Chondrocyte (in vitro differentiated cells): ENCODE measurements around the gene EPAS1. TPM values are rescaled to one million over a fixed set of nuclear protein-coding genes. Genes with fewer than 3 reads are reported as not detected.

Source experiments
- DNase-seq: peaks from one replicate; pipeline ENCODE4 v3.0.0; 2021; ENCODE audit warnings: mixed read lengths, low spot score
- H3K27ac Mint-ChIP-seq: one replicate; pipeline ENCODE4 v1.8.0; 2021; ENCODE audit warnings: mild to moderate bottlenecking, moderate library complexity, mixed read lengths; ENCODE audit not compliant: unreplicated experiment
- H3K27me3 Mint-ChIP-seq: 2 replicates; pipeline ENCODE4 v1.8.0; 2021; ENCODE audit warnings: low read depth, mixed read lengths
- H3K36me3 Mint-ChIP-seq: 2 replicates; pipeline ENCODE4 v1.8.0; 2021; ENCODE audit warnings: low read depth, mixed read lengths
- H3K4me1 Mint-ChIP-seq: 2 replicates; pipeline ENCODE4 v1.8.0; 2021; ENCODE audit warnings: low read depth, mild to moderate bottlenecking, mixed read lengths
- H3K4me3 Mint-ChIP-seq: one replicate; pipeline ENCODE4 v1.8.0; 2021; ENCODE audit warnings: mild to moderate bottlenecking, moderate library complexity, mixed read lengths; ENCODE audit not compliant: unreplicated experiment
- H3K9me3 Mint-ChIP-seq: 2 replicates; pipeline ENCODE4 v1.8.0; 2021; ENCODE audit warnings: low read depth, mixed read lengths
- CTCF ChIP-seq: fragments of 200-600 bp; sonication (generic); IDR thresholded peaks from 2 replicates; pipeline ENCODE4 v1.5.0; 2021; ENCODE audit warnings: antibody characterized with exemption, mild to moderate bottlenecking, moderate library complexity
- total RNA-seq: library from RNA; stranded (reverse); gene quantifications from 3 replicates; pipeline ENCODE4 v1.2.1, GENCODE V29; 2021

The EPAS1 gene
- total RNA-seq, 1 donor from 2014 or later: 122 TPM

- peaks cover 57% of the 10 kb centered on the region for H3K4me1 Mint-ChIP-seq
- DNase-seq: no peak
- TF ChIP-seq CTCF: no peak
- no peaks in the 10 kb centered on the region for H3K9me3 Mint-ChIP-seq
- no peak overlapping the region for H3K27ac Mint-ChIP-seq
- no peaks in the 10 kb centered on the region for H3K27me3 Mint-ChIP-seq
- peaks cover 2% of the 10 kb centered on the region for H3K36me3 Mint-ChIP-seq
- no peak overlapping the region for H3K4me3 Mint-ChIP-seq
Observed at GRCh38 chr2:46339676-46340459, 42.7 kb downstream of the EPAS1 start.

GRCh38 chr2:46340740-46341420 is 43.7 kb downstream of the EPAS1 start:
- H3K4me1 Mint-ChIP-seq: peaks cover 47% of the 10 kb centered on the region
- no peak for TF ChIP-seq CTCF
- no peak overlapping the region for H3K27ac Mint-ChIP-seq
- H3K27me3 Mint-ChIP-seq: no peaks in the 10 kb centered on the region
- no peaks in the 10 kb centered on the region for H3K9me3 Mint-ChIP-seq
- peaks cover 2% of the 10 kb centered on the region for H3K36me3 Mint-ChIP-seq
- no peak overlapping the region for H3K4me3 Mint-ChIP-seq
- no peak for DNase-seq

GRCh38 chr2:46342566-46343315 is 45.5 kb downstream of the EPAS1 start:
- H3K36me3 Mint-ChIP-seq: peaks cover 6% of the 10 kb centered on the region

GRCh38 chr2:46344706-46345105 is 47.5 kb downstream of the EPAS1 start:
- Mint-ChIP-seq H3K4me3 (no peak overlapping the region), H3K27me3 (no peaks in the 10 kb centered on the region), H3K9me3 (no peaks in the 10 kb centered on the region), H3K27ac (no peak overlapping the region), H3K4me1 (peaks cover 15% of the 10 kb centered on the region), H3K36me3 (peaks cover 16% of the 10 kb centered on the region)
- no peak for DNase-seq
- no peak for TF ChIP-seq CTCF

More at GRCh38 chr2:46342566-46343315, 45.5 kb downstream of the EPAS1 start:
- TF ChIP-seq CTCF: no peak
- no peak for DNase-seq
- Mint-ChIP-seq H3K27me3 (no peaks in the 10 kb centered on the region), H3K4me3 (no peak overlapping the region), H3K4me1 (peaks cover 28% of the 10 kb centered on the region), H3K9me3 (no peaks in the 10 kb centered on the region), H3K27ac (no peak overlapping the region)

GRCh38 chr2:46345775-46346174 is 48.6 kb downstream of the EPAS1 start:
- Mint-ChIP-seq H3K27me3 (no peaks in the 10 kb centered on the region), H3K27ac (no peak overlapping the region), H3K4me1 (peaks cover 10% of the 10 kb centered on the region), H3K4me3 (no peak overlapping the region), H3K9me3 (no peaks in the 10 kb centered on the region), H3K36me3 (peaks cover 19% of the 10 kb centered on the region)
- DNase-seq: no peak
- TF ChIP-seq CTCF: no peak
